ENCODE results near the gene PVALB. TPM values are rescaled to one million over a fixed set of nuclear protein-coding genes. Genes with fewer than 3 reads are reported as not detected.

PVALB gene
- total and polyA plus RNA-seq, 9 of the 15 experiments (the other 6 are each of a cell fraction or from before 2014, with no cell fraction given): not detected

DNA sequence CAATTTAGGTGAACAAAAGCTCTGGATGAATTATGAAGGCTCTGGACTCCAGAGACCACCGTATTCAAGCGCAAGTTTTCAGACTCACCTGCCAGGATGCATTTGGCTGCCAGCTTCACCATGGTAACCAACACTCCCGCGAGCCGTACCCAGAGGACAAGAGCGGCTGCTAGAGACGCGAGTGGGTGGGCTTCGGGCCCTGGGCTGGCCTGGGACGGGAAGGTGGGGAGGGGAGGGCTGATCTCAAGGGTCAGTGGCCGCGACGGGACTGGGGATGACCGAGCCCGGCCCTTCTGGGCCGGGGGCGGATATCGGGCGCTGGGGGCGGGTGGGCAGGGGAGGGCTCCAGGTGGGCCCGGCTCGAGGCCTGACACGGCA, 41.3 kb downstream of the PVALB start:
- peaks cover 0 to 8% of the 10 kb centered on the region in 2 experiments; a peak in 1 of 5 replicates for H3K4me1 ChIP-seq (replicated peaks in 1 of 2; ENCODE audit: control insufficient read depth in 2 of 2, insufficient read depth in 2 of 2, low read length in 2 of 2)
- H3K9me3 ChIP-seq (replicated peaks; ENCODE audit: control insufficient read depth, insufficient read depth, low read depth, low read length): no peaks in the 10 kb centered on the region
- peaks cover 0 to 30% of the 10 kb centered on the region in 2 experiments; a peak in 3 of 5 replicates for H3K27me3 ChIP-seq (ENCODE audit: control insufficient read depth in 2 of 2, insufficient read depth in 2 of 2, low read length in 2 of 2)
- H3K9ac ChIP-seq (ENCODE audit: insufficient read depth in 1 of 2, low read depth in 2 of 2, low read length in 2 of 2): peak overlapping the region in 1 of 2 experiments; percentile 35; a peak in 1 of 4 replicates
- intact Hi-C loops (cut with micrococcal nuclease): no loop called here
- 3% methylated on average over 8 of the region's 23 CpGs for WGBS (ENCODE audit: insufficient coverage, low coverage, missing lambda C conversion rate)
- no peak overlapping the region for H3K27ac ChIP-seq (ENCODE audit: extremely low read depth, low read depth, low read length)
- no peak for TF ChIP-seq SP1 (CRISPR knock-in tag; IDR thresholded peaks at IDR 0.05)
- TF ChIP-seq CREB1 (IDR thresholded peaks at IDR 0.05): no peak
- TF ChIP-seq CREB1 (CRISPR knock-in tag; IDR thresholded peaks at IDR 0.05): no peak
- no peak for TF ChIP-seq ZKSCAN3 (CRISPR knock-in tag; IDR thresholded peaks at IDR 0.05)
- no peak for TF ChIP-seq KLF16 (IDR thresholded peaks at IDR 0.05)
- no peaks in the 10 kb centered on the region for H3K36me3 ChIP-seq (ENCODE audit: control insufficient read depth, insufficient read depth, low read length)
- H4K20me1 ChIP-seq (replicated peaks; ENCODE audit: control insufficient read depth, insufficient read depth, low read length): no peaks in the 10 kb centered on the region
- ChIA-PET CTCF (ENCODE audit: low intra/inter-chr PET ratio) (no interaction called here), POLR2A (no interaction called here)
- H3K9me1 ChIP-seq (ENCODE audit: control insufficient read depth, insufficient read depth, low read length): no peaks in the 10 kb centered on the region
- in situ Hi-C loops (cut with MboI): no loop called here
- H3K79me2 ChIP-seq (ENCODE audit: control insufficient read depth, insufficient read depth, low read length): no peaks in the 10 kb centered on the region
- H3K4me2 ChIP-seq (ENCODE audit: insufficient read depth, low read length): no peak overlapping the region
- no peak overlapping the region for H2AFZ ChIP-seq (ENCODE audit: low read depth, low read length)
- ATAC-seq (no peak), DNase-seq (ENCODE audit: extremely low read depth in 1 of 4, low spot score in 3 of 4) (no peak), FAIRE-seq (no peak)
- no TSS peak for BruUV-seq (replicated peaks)
- H3K4me3 ChIP-seq: peak overlapping the region; percentile 28

DNA sequence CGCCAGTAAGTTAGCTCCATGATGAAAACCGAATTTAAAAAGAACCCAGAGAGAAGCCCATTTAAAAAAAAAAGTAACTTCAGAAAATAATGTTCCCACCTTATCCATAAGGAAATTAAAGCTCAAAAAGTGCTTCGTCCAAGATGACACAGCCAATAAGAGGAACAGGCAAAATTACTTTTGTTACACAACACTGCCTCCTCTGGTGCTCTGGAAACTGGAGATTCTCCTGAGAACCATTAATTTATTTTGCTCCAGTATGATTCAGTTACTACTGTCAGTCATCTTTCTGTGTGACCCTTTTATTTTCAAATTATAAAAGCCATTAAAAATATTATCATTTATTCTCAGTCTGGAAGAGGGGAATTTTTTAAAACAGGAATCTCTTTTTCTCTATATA, 42.9 kb downstream of the PVALB start:
- H2AFZ ChIP-seq (ENCODE audit: low read depth, low read length): no peak overlapping the region
- BruUV-seq (replicated peaks): no TSS peak
- no peak overlapping the region for H3K9ac ChIP-seq (ENCODE audit: insufficient read depth in 1 of 2, low read depth in 2 of 2, low read length in 2 of 2)
- no peak for ATAC-seq
- H3K4me2 ChIP-seq (ENCODE audit: insufficient read depth, low read length): no peak overlapping the region
- ChIA-PET POLR2A (no interaction called here), CTCF (ENCODE audit: low intra/inter-chr PET ratio) (interaction anchor here (1.1 kb wide), 1 partner anchor 15 kb away, joined by 3 read pairs; no protein-coding TSS in a partner anchor)
- H3K9me1 ChIP-seq (ENCODE audit: control insufficient read depth, insufficient read depth, low read length): no peaks in the 10 kb centered on the region
- H4K20me1 ChIP-seq (replicated peaks; ENCODE audit: control insufficient read depth, insufficient read depth, low read length): no peaks in the 10 kb centered on the region
- H3K27ac ChIP-seq (ENCODE audit: extremely low read depth, low read depth, low read length): no peak overlapping the region
- peaks cover 0 to 38% of the 10 kb centered on the region in 2 experiments; a peak in 3 of 5 replicates for H3K27me3 ChIP-seq (ENCODE audit: control insufficient read depth in 2 of 2, insufficient read depth in 2 of 2, low read length in 2 of 2)
- no peaks in the 10 kb centered on the region for H3K9me3 ChIP-seq (replicated peaks; ENCODE audit: control insufficient read depth, insufficient read depth, low read depth, low read length)
- FAIRE-seq: no peak
- peak in 2 of 4 experiments; percentile 9 to 11 for DNase-seq (ENCODE audit: extremely low read depth in 1 of 4, low spot score in 3 of 4)
- in situ Hi-C loops (cut with MboI): no loop called here
- intact Hi-C loops (cut with micrococcal nuclease): loop anchor here (5.0 kb wide), 1 partner anchor 227 kb away; no protein-coding TSS in a partner anchor
- 10% methylated on average over 3 of the region's 3 CpGs for WGBS (ENCODE audit: insufficient coverage, low coverage, missing lambda C conversion rate)
- peaks cover 0 to 8% of the 10 kb centered on the region in 2 experiments; a peak in 1 of 5 replicates for H3K4me1 ChIP-seq (replicated peaks in 1 of 2; ENCODE audit: control insufficient read depth in 2 of 2, insufficient read depth in 2 of 2, low read length in 2 of 2)
- no peaks in the 10 kb centered on the region for H3K36me3 ChIP-seq (ENCODE audit: control insufficient read depth, insufficient read depth, low read length)
- H3K4me3 ChIP-seq: no peak overlapping the region
- H3K79me2 ChIP-seq (ENCODE audit: control insufficient read depth, insufficient read depth, low read length): no peaks in the 10 kb centered on the region
- TF ChIP-seq CTCF (IDR thresholded peaks at IDR 0.05 in 2 of 3, conservative IDR thresholded peaks at IDR 0.05 in 1 of 3; ENCODE audit: insufficient read depth in 2 of 3, low read depth in 1 of 3, low read length in 3 of 3) (peak; percentile 11 to 59 (median 34); a peak in 2 of 6 replicates), POLR2B (IDR thresholded peaks at IDR 0.05; ENCODE audit: low read depth, partially characterized antibody) (no peak), ZNF57 (CRISPR knock-in tag; IDR thresholded peaks at IDR 0.05) (no peak), RAD21 (CRISPR knock-in tag; conservative IDR thresholded peaks at IDR 0.05 in 1 of 2, IDR thresholded peaks at IDR 0.05 in 1 of 2) (peak in 1 of 2 experiments; percentile 48; a peak in 2 of 4 replicates), CBX1 (IDR thresholded peaks at IDR 0.05; ENCODE audit: low read depth) (no peak), ZNF444 (CRISPR knock-in tag; IDR thresholded peaks at IDR 0.05) (no peak)
- TF ChIP-seq, protein P1, sequence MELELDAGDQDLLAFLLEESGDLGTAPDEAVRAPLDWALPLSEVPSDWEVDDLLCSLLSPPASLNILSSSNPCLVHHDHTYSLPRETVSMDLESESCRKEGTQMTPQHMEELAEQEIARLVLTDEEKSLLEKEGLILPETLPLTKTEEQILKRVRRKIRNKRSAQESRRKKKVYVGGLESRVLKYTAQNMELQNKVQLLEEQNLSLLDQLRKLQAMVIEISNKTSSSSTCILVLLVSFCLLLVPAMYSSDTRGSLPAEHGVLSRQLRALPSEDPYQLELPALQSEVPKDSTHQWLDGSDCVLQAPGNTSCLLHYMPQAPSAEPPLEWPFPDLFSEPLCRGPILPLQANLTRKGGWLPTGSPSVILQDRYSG (tag; conservative IDR thresholded peaks at IDR 0.05; ENCODE audit: low read depth): no peak

Data from K562 (cell line).